PC-9 (cell line): ENCODE results near the gene GRM1.

Experiments
- EZH2 ChIP-seq: fragments of 200-600 bp; sonication (generic); IDR thresholded peaks from 2 replicates; pipeline ENCODE4 v1.8.0; 2017; ENCODE audit warnings: antibody characterized with exemption, low read depth
- TF ChIP-seq, protein P1 (sequence below): fragments of 200-600 bp; sonication (generic); conservative IDR thresholded peaks from 2 replicates; pipeline ENCODE4 v1.6.1; 2017; ENCODE audit warnings: mixed run types, antibody characterized with exemption, mild to moderate bottlenecking, moderate library complexity

DNA sequence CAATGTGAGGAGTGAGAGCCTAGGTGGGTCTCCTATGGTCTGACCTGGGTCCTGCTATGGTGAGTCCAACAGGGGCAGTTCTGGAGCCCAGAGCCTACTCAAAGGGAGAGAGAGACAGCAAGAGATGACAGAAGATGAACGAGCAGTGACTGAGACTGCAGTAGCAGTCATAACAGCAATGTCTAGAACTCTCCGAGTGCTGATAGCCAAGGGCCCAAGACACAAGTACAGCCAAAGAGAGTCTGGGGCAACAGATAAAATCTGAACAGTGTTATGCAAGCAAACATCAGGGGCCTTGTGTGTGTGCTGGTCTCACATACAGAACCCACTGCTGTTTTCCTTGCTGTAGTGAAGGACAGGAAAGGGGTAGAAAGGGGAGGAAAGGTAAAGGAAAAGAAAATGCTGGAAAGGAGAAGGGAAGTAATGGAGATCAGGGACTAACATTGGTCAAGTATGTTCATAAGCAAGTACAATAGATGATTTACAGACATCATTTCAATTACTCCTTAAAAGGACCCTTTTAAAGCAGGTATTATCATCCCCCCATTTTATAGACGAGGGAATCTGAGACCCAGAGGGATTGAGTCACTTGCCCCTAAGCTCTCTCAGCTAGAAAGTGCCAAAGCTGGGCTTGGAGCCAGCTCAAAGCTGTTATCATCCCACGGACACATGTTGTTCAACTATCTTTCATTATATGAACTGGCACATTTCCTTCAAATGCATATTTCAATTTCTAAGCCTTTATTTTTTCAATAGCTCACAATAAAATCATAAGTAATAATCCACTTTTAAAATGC is 332.5 kb downstream of the GRM1 start:
- TF ChIP-seq, protein P1, sequence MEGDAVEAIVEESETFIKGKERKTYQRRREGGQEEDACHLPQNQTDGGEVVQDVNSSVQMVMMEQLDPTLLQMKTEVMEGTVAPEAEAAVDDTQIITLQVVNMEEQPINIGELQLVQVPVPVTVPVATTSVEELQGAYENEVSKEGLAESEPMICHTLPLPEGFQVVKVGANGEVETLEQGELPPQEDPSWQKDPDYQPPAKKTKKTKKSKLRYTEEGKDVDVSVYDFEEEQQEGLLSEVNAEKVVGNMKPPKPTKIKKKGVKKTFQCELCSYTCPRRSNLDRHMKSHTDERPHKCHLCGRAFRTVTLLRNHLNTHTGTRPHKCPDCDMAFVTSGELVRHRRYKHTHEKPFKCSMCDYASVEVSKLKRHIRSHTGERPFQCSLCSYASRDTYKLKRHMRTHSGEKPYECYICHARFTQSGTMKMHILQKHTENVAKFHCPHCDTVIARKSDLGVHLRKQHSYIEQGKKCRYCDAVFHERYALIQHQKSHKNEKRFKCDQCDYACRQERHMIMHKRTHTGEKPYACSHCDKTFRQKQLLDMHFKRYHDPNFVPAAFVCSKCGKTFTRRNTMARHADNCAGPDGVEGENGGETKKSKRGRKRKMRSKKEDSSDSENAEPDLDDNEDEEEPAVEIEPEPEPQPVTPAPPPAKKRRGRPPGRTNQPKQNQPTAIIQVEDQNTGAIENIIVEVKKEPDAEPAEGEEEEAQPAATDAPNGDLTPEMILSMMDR: no peak
- no peak for TF ChIP-seq EZH2
